Measurements from ENCODE around the gene C20orf202. TPM values are rescaled to one million over a fixed set of nuclear protein-coding genes. Genes with fewer than 3 reads are reported as not detected.

C20orf202 gene
- total RNA-seq, 1 donor from 2014 or later, result not detected

DNA sequence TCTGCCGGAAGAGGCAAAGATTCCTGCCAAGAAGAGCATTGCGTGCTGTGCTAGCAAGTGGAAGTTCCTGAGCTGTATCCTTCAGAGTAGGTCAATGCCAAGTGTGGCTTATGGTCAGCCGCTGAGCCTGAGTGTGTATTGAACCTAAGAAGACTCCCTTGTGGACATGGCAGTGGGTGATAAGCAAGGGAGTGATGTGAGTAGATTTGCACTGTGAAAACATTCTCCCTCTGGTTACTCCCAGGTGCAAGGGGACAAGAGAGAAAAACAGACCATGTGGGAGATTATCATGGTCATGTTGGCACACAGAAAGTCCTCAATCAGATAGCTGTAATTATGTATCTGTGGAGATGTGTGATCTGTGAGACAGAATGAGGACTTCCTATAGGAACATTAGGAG is 12.4 kb upstream of the C20orf202 start:
- H3K4me3 Mint-ChIP-seq (ENCODE audit: unreplicated experiment), result no peak overlapping the region
- Histone ChIP-seq H3K4me2 (ENCODE audit: low read length) (no peak overlapping the region), H4K20me1 (ENCODE audit: insufficient read depth, low read length) (no peaks in the 10 kb centered on the region), H3K4me1 (ENCODE audit: insufficient read depth, low read length) (no peaks in the 10 kb centered on the region), H3K4me3 (ENCODE audit: insufficient read depth, low read depth, low read length) (no peak overlapping the region), H3K79me2 (ENCODE audit: insufficient read depth, low read length) (no peaks in the 10 kb centered on the region), H2AFZ (ENCODE audit: low read depth, low read length) (no peak overlapping the region), H3K9ac (ENCODE audit: low read length) (no peak overlapping the region), H3K36me3 (ENCODE audit: insufficient read depth, low read length) (no peaks in the 10 kb centered on the region), H3K27me3 (ENCODE audit: insufficient read depth, low read length) (peaks cover 35% of the 10 kb centered on the region), H3K9me3 (ENCODE audit: insufficient read depth, low read depth, low read length) (no peaks in the 10 kb centered on the region), H3K27ac (ENCODE audit: low read depth, low read length) (no peak overlapping the region)
- FAIRE-seq (no peak), DNase-seq (ENCODE audit: low read depth) (no peak)
- TF ChIP-seq EZH2 (IDR thresholded peaks at IDR 0.05; ENCODE audit: insufficient read depth, low read length), result no peak
- TF ChIP-seq, protein P1, sequence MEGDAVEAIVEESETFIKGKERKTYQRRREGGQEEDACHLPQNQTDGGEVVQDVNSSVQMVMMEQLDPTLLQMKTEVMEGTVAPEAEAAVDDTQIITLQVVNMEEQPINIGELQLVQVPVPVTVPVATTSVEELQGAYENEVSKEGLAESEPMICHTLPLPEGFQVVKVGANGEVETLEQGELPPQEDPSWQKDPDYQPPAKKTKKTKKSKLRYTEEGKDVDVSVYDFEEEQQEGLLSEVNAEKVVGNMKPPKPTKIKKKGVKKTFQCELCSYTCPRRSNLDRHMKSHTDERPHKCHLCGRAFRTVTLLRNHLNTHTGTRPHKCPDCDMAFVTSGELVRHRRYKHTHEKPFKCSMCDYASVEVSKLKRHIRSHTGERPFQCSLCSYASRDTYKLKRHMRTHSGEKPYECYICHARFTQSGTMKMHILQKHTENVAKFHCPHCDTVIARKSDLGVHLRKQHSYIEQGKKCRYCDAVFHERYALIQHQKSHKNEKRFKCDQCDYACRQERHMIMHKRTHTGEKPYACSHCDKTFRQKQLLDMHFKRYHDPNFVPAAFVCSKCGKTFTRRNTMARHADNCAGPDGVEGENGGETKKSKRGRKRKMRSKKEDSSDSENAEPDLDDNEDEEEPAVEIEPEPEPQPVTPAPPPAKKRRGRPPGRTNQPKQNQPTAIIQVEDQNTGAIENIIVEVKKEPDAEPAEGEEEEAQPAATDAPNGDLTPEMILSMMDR (IDR thresholded peaks at IDR 0.05; ENCODE audit: insufficient read depth, low read depth, low read length), result no peak
- H3K27ac Mint-ChIP-seq (ENCODE audit: unreplicated experiment), result no peak overlapping the region
- peaks cover 2% of the 10 kb centered on the region for H3K9me3 Mint-ChIP-seq (ENCODE audit: unreplicated experiment)
- H3K27me3 Mint-ChIP-seq (ENCODE audit: low read depth, unreplicated experiment), result peaks cover 30% of the 10 kb centered on the region
- no peaks in the 10 kb centered on the region for H3K4me1 Mint-ChIP-seq (ENCODE audit: low read depth, unreplicated experiment)
- H3K36me3 Mint-ChIP-seq (ENCODE audit: low read depth, unreplicated experiment), result no peaks in the 10 kb centered on the region

DNA sequence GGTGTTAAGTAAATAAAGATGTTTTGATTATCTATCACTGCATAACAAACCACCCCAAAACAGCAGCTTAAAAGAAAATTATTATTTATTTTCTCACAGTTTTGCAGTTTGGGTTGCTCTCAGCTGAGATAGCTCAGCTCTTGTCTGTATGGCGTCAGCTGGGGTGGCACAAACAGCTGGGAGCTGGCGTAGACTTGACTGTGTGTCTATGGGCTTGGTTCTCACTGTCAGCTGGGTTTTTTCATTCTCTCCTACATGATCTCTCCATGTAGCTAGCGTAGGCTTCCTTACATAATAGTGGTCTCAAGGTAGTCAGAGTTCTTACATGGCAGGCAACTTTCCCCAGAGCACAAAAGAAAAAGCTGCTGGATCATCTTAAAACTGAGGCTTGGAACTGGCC is 12.0 kb upstream of the C20orf202 start:
- no peak for TF ChIP-seq EZH2 (IDR thresholded peaks at IDR 0.05; ENCODE audit: insufficient read depth, low read length)
- TF ChIP-seq, protein P1 (IDR thresholded peaks at IDR 0.05; ENCODE audit: insufficient read depth, low read depth, low read length), result no peak
- Mint-ChIP-seq H3K4me1 (ENCODE audit: low read depth, unreplicated experiment) (no peaks in the 10 kb centered on the region), H3K27ac (ENCODE audit: unreplicated experiment) (no peak overlapping the region), H3K36me3 (ENCODE audit: low read depth, unreplicated experiment) (no peaks in the 10 kb centered on the region), H3K27me3 (ENCODE audit: low read depth, unreplicated experiment) (peaks cover 27% of the 10 kb centered on the region), H3K9me3 (ENCODE audit: unreplicated experiment) (peaks cover 2% of the 10 kb centered on the region), H3K4me3 (ENCODE audit: unreplicated experiment) (no peak overlapping the region)
- Histone ChIP-seq H3K4me2 (ENCODE audit: low read length) (no peak overlapping the region), H4K20me1 (ENCODE audit: insufficient read depth, low read length) (no peaks in the 10 kb centered on the region), H3K27ac (ENCODE audit: low read depth, low read length) (no peak overlapping the region), H3K4me1 (ENCODE audit: insufficient read depth, low read length) (no peaks in the 10 kb centered on the region), H3K36me3 (ENCODE audit: insufficient read depth, low read length) (no peaks in the 10 kb centered on the region), H3K27me3 (ENCODE audit: insufficient read depth, low read length) (peaks cover 31% of the 10 kb centered on the region), H3K9me3 (ENCODE audit: insufficient read depth, low read depth, low read length) (no peaks in the 10 kb centered on the region), H2AFZ (ENCODE audit: low read depth, low read length) (no peak overlapping the region), H3K79me2 (ENCODE audit: insufficient read depth, low read length) (no peaks in the 10 kb centered on the region), H3K9ac (ENCODE audit: low read length) (no peak overlapping the region), H3K4me3 (ENCODE audit: insufficient read depth, low read depth, low read length) (no peak overlapping the region)
- DNase-seq (ENCODE audit: low read depth) (no peak), FAIRE-seq (no peak)

DNA sequence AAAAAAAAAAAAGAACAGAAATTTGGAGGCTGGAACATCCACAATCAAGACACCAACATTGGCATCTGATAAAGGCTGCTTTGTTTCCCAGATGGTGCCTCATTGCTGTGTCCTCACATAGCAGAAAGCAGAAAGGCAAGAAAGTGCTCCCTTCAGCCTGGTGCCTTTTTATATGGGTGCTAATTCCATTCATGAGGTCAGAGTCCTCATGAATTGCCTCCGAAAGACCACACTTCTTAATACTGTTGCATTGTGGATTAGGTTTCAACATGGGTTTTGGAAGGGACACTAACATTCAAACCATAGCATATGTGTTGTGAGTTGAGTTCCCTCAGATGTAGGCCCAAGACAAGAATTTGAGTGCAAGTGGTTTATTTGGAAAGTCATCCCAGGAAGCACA is 8.0 kb upstream of the C20orf202 start:
- Histone ChIP-seq H3K36me3 (ENCODE audit: insufficient read depth, low read length) (no peaks in the 10 kb centered on the region), H3K9ac (ENCODE audit: low read length) (no peak overlapping the region), H4K20me1 (ENCODE audit: insufficient read depth, low read length) (no peaks in the 10 kb centered on the region), H3K27ac (ENCODE audit: low read depth, low read length) (no peak overlapping the region), H3K27me3 (ENCODE audit: insufficient read depth, low read length) (peaks cover 5% of the 10 kb centered on the region), H3K4me1 (ENCODE audit: insufficient read depth, low read length) (no peaks in the 10 kb centered on the region), H3K9me3 (ENCODE audit: insufficient read depth, low read depth, low read length) (no peaks in the 10 kb centered on the region), H3K4me2 (ENCODE audit: low read length) (no peak overlapping the region), H2AFZ (ENCODE audit: low read depth, low read length) (no peak overlapping the region), H3K79me2 (ENCODE audit: insufficient read depth, low read length) (no peaks in the 10 kb centered on the region), H3K4me3 (ENCODE audit: insufficient read depth, low read depth, low read length) (no peak overlapping the region)
- no peak for DNase-seq (ENCODE audit: low read depth)
- TF ChIP-seq EZH2 (IDR thresholded peaks at IDR 0.05; ENCODE audit: insufficient read depth, low read length), result no peak
- peaks cover 3% of the 10 kb centered on the region for H3K36me3 Mint-ChIP-seq (ENCODE audit: low read depth, unreplicated experiment)
- H3K9me3 Mint-ChIP-seq (ENCODE audit: unreplicated experiment), result peaks cover 2% of the 10 kb centered on the region
- no peak overlapping the region for H3K27ac Mint-ChIP-seq (ENCODE audit: unreplicated experiment)
- peaks cover 37% of the 10 kb centered on the region for H3K27me3 Mint-ChIP-seq (ENCODE audit: low read depth, unreplicated experiment)
- H3K4me3 Mint-ChIP-seq (ENCODE audit: unreplicated experiment), result no peak overlapping the region
- no peak for FAIRE-seq
- H3K4me1 Mint-ChIP-seq (ENCODE audit: low read depth, unreplicated experiment), result no peaks in the 10 kb centered on the region

All from astrocyte (in vitro differentiated cells and primary cell).